Small intestine (tissue), 7 donors: ENCODE measurements around the gene UACA. TPM values are rescaled to one million over a fixed set of nuclear protein-coding genes. Genes with fewer than 3 reads are reported as not detected.

ENCODE experiments used
- DNase-seq, 2 donors: peaks; one replicate each; pipeline versions ENCODE4 v3.0.0 to v3.0.0-alpha.2; 2013
- FAIRE-seq: peaks from 2 replicates; lab custom pipeline; 2012; peaks lifted over from hg19 to GRCh38; lab: Jason Lieb, UNC
- H3K27ac ChIP-seq, 3 donors: one replicate each; pipeline ENCODE4 v1.5.1; 2013; ENCODE audit warnings: low read length in 2 of 3, mild to moderate bottlenecking in 2 of 3, control low read depth in 1 of 3, inconsistent platforms in 1 of 3, low read depth in 1 of 3, moderate library complexity in 1 of 3
- H3K27me3 ChIP-seq, 3 donors: one replicate each; pipeline ENCODE4 v1.6.1; 2013; ENCODE audit warnings: low read length in 3 of 3, inconsistent platforms in 1 of 3; ENCODE audit not compliant: control insufficient read depth in 3 of 3, insufficient read depth in 3 of 3
- H3K36me3 ChIP-seq, 3 donors: one replicate each; pipeline ENCODE4 v1.6.1; 2013; ENCODE audit warnings: low read length in 3 of 3, inconsistent platforms in 1 of 3, low read depth in 1 of 3, mild to moderate bottlenecking in 1 of 3, moderate library complexity in 1 of 3; ENCODE audit not compliant: control insufficient read depth in 3 of 3, insufficient read depth in 2 of 3
- H3K4me1 ChIP-seq, 3 donors: one replicate each; pipeline ENCODE4 v1.6.1; 2013; ENCODE audit warnings: low read length in 2 of 3, inconsistent platforms in 1 of 3, low read depth in 1 of 3, mild to moderate bottlenecking in 1 of 3, moderate library complexity in 1 of 3; ENCODE audit not compliant: control insufficient read depth in 3 of 3, insufficient read depth in 2 of 3
- H3K4me3 ChIP-seq, 3 donors: one replicate each; pipeline ENCODE4 v1.5.1; 2013; ENCODE audit warnings: low read length in 3 of 3, control low read depth in 1 of 3, inconsistent platforms in 1 of 3, low read depth in 1 of 3, mild to moderate bottlenecking in 1 of 3, moderate library complexity in 1 of 3
- H3K9me3 ChIP-seq, 2 donors: one replicate each; pipeline ENCODE4 v1.6.1; 2013; ENCODE audit warnings: low read depth in 1 of 2, low read length in 1 of 2; ENCODE audit not compliant: control insufficient read depth in 2 of 2, insufficient read depth in 1 of 2
- WGBS, 3 donors: extraction: QIAGEN DNeasy Blood & Tissue Kit; methylation state at CpG; one replicate each; pipeline ENCODE4 v1.1.7; 2013; 5-methylcytosine and 5-hydroxymethylcytosine counted together
- polyA plus RNA-seq, 4 donors: library from polyadenylated mRNA; stranded (reverse) in 3 of 4; unstranded in 1 of 4; fragments of 200-250 nt in 3 of 4; fragments of 120-200 nt in 1 of 4; gene quantifications; one replicate each; pipeline versions ENCODE4 v1.2.1 to v1.2.3, GENCODE V29; 2013
- donor health status: healthy with polysubstance abuse.
- donor health status: control.
- donor health status: control.
- donor health status: Bipolar disorder and iron deficiency.
- donor health status: healthy.

UACA gene
- polyA plus RNA-seq, 4 donors, result 20.2 to 61.4 (median 50.6) TPM

GRCh38 chr15:70791259-70791658 lies 27.9 kb upstream of the UACA start:
- Histone ChIP-seq H3K27me3 (no peaks in the 10 kb centered on the region), H3K9me3 (no peaks in the 10 kb centered on the region), H3K27ac (no peak overlapping the region), H3K36me3 (no peaks in the 10 kb centered on the region), H3K4me3 (no peak overlapping the region), H3K4me1 (peaks cover 0 to 22% (median 3%) of the 10 kb centered on the region in 3 donors)
- FAIRE-seq, result no peak
- WGBS, 3 donors, result 66 to 81% (median 80%) methylated on average over 5 of the region's 5 CpGs
- DNase-seq, result no peak

DNA sequence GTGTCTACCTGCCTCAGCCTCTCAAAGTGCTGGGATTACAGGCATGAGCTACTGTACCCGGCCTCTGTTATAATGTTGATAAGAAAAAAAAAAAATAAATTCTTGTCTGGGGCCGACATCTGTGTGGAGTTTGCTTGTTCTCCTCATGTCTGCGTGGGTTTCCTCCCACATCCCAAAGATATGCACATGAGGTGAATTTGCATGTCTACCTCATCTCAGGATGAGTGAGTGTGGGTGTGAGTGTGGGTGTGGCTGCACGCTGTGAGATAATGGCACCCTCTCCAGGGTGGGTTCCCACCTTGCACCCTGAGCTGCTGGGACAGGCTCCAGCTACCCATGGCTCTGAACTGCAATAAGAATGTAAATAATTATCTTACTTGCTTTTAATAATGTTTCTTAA lies 25.9 kb upstream of the UACA start:
- DNase-seq (peak; percentile 34 to 35), FAIRE-seq (no peak)
- no peak overlapping the region for H3K4me3 ChIP-seq
- no peaks in the 10 kb centered on the region for H3K9me3 ChIP-seq
- H3K27me3 ChIP-seq, result no peaks in the 10 kb centered on the region
- WGBS, 3 donors, result 20 to 51% (median 37%) methylated on average over 4 of the region's 4 CpGs
- H3K4me1 ChIP-seq, result peaks cover 0 to 36% (median 9%) of the 10 kb centered on the region in 3 donors
- H3K27ac ChIP-seq, result peak overlapping the region in 1 of 3 donors; percentile 70
- no peaks in the 10 kb centered on the region for H3K36me3 ChIP-seq

- DNase-seq (peak; percentile 92 to 96), FAIRE-seq (no peak)
- no peaks in the 10 kb centered on the region for H3K27me3 ChIP-seq
- peaks cover 0 to 42% (median 9%) of the 10 kb centered on the region in 3 donors for H3K4me1 ChIP-seq
- 50 to 77% (median 58%) methylated on average over 6 of the region's 6 CpGs for WGBS, 3 donors
- H3K9me3 ChIP-seq, result no peaks in the 10 kb centered on the region
- peak overlapping the region in 1 of 3 donors; percentile 70 for H3K27ac ChIP-seq
- no peak overlapping the region for H3K4me3 ChIP-seq
- no peaks in the 10 kb centered on the region for H3K36me3 ChIP-seq
These were observed 25.0 kb upstream of the UACA start for GRCh38 chr15:70788114-70789049.

GRCh38 chr15:70786996-70787395 lies 23.6 kb upstream of the UACA start:
- Histone ChIP-seq H3K9me3 (no peaks in the 10 kb centered on the region), H3K4me1 (peaks cover 0 to 49% (median 9%) of the 10 kb centered on the region in 3 donors), H3K27ac (peak overlapping the region in 2 of 3 donors; percentile 49 to 70), H3K36me3 (no peaks in the 10 kb centered on the region), H3K4me3 (no peak overlapping the region), H3K27me3 (no peaks in the 10 kb centered on the region)
- 90 to 91% (median 91%) methylated on average over 4 of the region's 4 CpGs for WGBS, 3 donors
- DNase-seq, result no peak
- no peak for FAIRE-seq

DNA sequence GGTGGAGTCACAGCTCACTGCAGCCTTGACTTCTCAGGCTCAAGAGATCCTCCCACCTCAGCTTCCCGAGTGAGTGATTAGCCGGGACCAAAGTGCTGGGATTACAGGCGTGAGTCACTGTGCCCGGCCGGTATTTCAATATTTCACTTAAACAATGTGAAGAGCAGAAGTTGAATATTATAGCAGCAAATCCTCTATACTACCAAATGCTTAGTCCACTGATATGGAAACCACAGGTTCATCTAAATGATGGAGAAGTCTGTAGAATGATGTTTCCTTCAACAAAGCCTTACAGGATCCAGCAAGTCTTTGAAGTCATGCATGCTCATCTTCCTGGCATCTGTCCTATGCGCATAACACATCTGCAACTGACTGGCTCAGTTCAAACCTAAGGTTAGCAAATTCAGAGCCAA lies 20.3 kb upstream of the UACA start:
- peak; percentile 82 to 90 for DNase-seq
- Histone ChIP-seq H3K9me3 (no peaks in the 10 kb centered on the region), H3K36me3 (no peaks in the 10 kb centered on the region), H3K4me1 (peaks cover 0 to 41% (median 9%) of the 10 kb centered on the region in 3 donors), H3K4me3 (no peak overlapping the region), H3K27me3 (no peaks in the 10 kb centered on the region), H3K27ac (peak overlapping the region; percentile 34 to 84 (median 35))
- WGBS, 3 donors, result 29 to 62% (median 42%) methylated on average over 6 of the region's 6 CpGs
- FAIRE-seq, result no peak

GRCh38 chr15:70783041-70783440 lies 19.7 kb upstream of the UACA start:
- 25 to 79% (median 46%) methylated on average over 3 of the region's 3 CpGs for WGBS, 3 donors
- Histone ChIP-seq H3K9me3 (no peaks in the 10 kb centered on the region), H3K4me3 (no peak overlapping the region), H3K36me3 (no peaks in the 10 kb centered on the region), H3K27me3 (no peaks in the 10 kb centered on the region), H3K4me1 (peaks cover 0 to 40% (median 9%) of the 10 kb centered on the region in 3 donors), H3K27ac (peak overlapping the region in 2 of 3 donors; percentile 35 to 84)
- DNase-seq (peak; percentile 36 to 54), FAIRE-seq (no peak)

GRCh38 chr15:70781236-70781635 lies 17.9 kb upstream of the UACA start:
- Histone ChIP-seq H3K27ac (no peak overlapping the region), H3K4me1 (peaks cover 0 to 30% (median 7%) of the 10 kb centered on the region in 3 donors), H3K4me3 (no peak overlapping the region), H3K27me3 (peaks cover 0 to 2% (median 0%) of the 10 kb centered on the region in 3 donors), H3K9me3 (no peaks in the 10 kb centered on the region), H3K36me3 (no peaks in the 10 kb centered on the region)
- no peak for FAIRE-seq
- WGBS, 3 donors, result 86 to 94% (median 89%) methylated on average over 5 of the region's 5 CpGs
- peak in 1 of 2 donors; percentile 55 for DNase-seq

GRCh38 chr15:70778258-70779076 lies 15.1 kb upstream of the UACA start:
- DNase-seq (peak; percentile 34 to 44), FAIRE-seq (no peak)
- H3K36me3 ChIP-seq, result no peaks in the 10 kb centered on the region
- peaks cover 0 to 2% (median 0%) of the 10 kb centered on the region in 3 donors for H3K27me3 ChIP-seq
- no peak overlapping the region for H3K4me3 ChIP-seq
- H3K27ac ChIP-seq, result peak overlapping the region in 2 of 3 donors; percentile 27 to 48
- peaks cover 0 to 10% (median 0%) of the 10 kb centered on the region in 3 donors for H3K4me1 ChIP-seq
- WGBS, 3 donors, result 32 to 52% (median 50%) methylated on average over 3 of the region's 3 CpGs
- H3K9me3 ChIP-seq, result no peaks in the 10 kb centered on the region
